Measurements from ENCODE around the gene KIF5A. TPM values are rescaled to one million over a fixed set of nuclear protein-coding genes. Genes with fewer than 3 reads are reported as not detected.

The KIF5A gene
- total and polyA plus RNA-seq, 2 of the 13 experiments (the other 11 are each of a cell fraction or from before 2014, with no cell fraction given), result 1.6 to 11.9 TPM

GRCh38 chr12:57590864-57591781 is 41.3 kb downstream of the KIF5A start, which contains the start of gene PIP4K2C (continued):
- TF ChIP-seq ZBTB4 (CRISPR knock-in tag; IDR thresholded peaks at IDR 0.05; ENCODE audit: borderline replicate concordance), result no peak
- peak; percentile 43; the same call in 1 of the 2 replicates for TF ChIP-seq ZNF574 (CRISPR knock-in tag; IDR thresholded peaks at IDR 0.05)
- peak; percentile 92 for TF ChIP-seq USF2 (IDR thresholded peaks at IDR 0.05; ENCODE audit: low read depth, low read length)
- TF ChIP-seq USF2 (CRISPR knock-in tag; IDR thresholded peaks at IDR 0.05; ENCODE audit: borderline replicate concordance), result peak; percentile 86; the same call in 1 of the 2 replicates
- TF ChIP-seq ZSCAN5A (CRISPR knock-in tag; IDR thresholded peaks at IDR 0.05; ENCODE audit: borderline replicate concordance), result no peak
- TF ChIP-seq IRF9 (CRISPR knock-in tag; IDR thresholded peaks at IDR 0.05; ENCODE audit: borderline replicate concordance), result 0 out of 2 replicates have a peak, but pooled peaks have one; percentile 29
- TF ChIP-seq NCOA5 (CRISPR knock-in tag; IDR thresholded peaks at IDR 0.05), result no peak
- TF ChIP-seq SALL2 (CRISPR knock-in tag; IDR thresholded peaks at IDR 0.05), result no peak
- no peak for TF ChIP-seq ZBTB43 (CRISPR knock-in tag; conservative IDR thresholded peaks at IDR 0.05)
- 0 out of 2 replicates have a peak, but pooled peaks have one; percentile 48 for TF ChIP-seq ZNF784 (CRISPR knock-in tag; IDR thresholded peaks at IDR 0.05; ENCODE audit: borderline replicate concordance)
- no peak for TF ChIP-seq HMGA1 (CRISPR knock-in tag; conservative IDR thresholded peaks at IDR 0.05)
- TF ChIP-seq TP53 (CRISPR knock-in tag; conservative IDR thresholded peaks at IDR 0.05), result no peak
- TF ChIP-seq SP1 (IDR thresholded peaks at IDR 0.05), result no peak
- peak; percentile 83 for TF ChIP-seq SP1 (CRISPR knock-in tag; IDR thresholded peaks at IDR 0.05)
